ENCODE data around the gene GABPB1.

DNA sequence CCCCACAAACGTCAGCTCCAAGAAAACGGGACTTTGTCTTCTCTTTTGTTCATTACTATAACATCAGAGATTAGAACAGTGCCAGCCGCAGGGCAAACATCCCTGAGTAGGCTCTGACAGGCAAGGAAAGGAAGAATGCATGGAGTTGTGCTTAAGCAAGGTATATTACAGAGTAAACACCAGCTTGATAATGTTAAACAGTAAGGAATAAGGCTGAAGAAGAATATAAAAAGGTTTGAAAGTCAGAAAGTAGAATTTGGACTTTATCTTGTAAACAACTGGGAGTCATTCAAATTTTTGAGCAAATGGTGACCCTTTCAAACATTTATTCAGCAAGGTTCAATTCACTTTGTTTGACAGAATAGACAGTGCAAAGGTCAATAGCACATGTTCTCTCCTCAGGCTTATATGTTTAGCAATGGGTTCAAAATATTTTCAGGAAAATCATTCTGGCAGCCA lies 11.0 kb downstream of the GABPB1 start:
- TF ChIP-seq, protein P1, sequence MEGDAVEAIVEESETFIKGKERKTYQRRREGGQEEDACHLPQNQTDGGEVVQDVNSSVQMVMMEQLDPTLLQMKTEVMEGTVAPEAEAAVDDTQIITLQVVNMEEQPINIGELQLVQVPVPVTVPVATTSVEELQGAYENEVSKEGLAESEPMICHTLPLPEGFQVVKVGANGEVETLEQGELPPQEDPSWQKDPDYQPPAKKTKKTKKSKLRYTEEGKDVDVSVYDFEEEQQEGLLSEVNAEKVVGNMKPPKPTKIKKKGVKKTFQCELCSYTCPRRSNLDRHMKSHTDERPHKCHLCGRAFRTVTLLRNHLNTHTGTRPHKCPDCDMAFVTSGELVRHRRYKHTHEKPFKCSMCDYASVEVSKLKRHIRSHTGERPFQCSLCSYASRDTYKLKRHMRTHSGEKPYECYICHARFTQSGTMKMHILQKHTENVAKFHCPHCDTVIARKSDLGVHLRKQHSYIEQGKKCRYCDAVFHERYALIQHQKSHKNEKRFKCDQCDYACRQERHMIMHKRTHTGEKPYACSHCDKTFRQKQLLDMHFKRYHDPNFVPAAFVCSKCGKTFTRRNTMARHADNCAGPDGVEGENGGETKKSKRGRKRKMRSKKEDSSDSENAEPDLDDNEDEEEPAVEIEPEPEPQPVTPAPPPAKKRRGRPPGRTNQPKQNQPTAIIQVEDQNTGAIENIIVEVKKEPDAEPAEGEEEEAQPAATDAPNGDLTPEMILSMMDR (IDR thresholded peaks at IDR 0.05; ENCODE audit: low read length) = no peak
- no peak for TF ChIP-seq EZH2 (optimal IDR thresholded peaks at IDR 0.05; ENCODE audit: low read depth, low read length)
